HG03135 (cell line): Measurements from ENCODE around the gene LRP8.
A peak's percentile ranks its signal among the peaks of the same experiment; 100 is the strongest.
"Not testable (repeated sequence)": the region's sequence is repeated elsewhere in the genome, so short reads cannot be mapped to it uniquely, and the experiment has no call there.

Experiments
- ATAC-seq: cut with Tn5 transposase; IDR thresholded peaks from one replicate; pipeline ENCODE4 v1.9.1; 2021; ENCODE audit warnings: mild to moderate bottlenecking, moderate library complexity; ENCODE audit not compliant: unreplicated experiment

The LRP8 gene

DNA sequence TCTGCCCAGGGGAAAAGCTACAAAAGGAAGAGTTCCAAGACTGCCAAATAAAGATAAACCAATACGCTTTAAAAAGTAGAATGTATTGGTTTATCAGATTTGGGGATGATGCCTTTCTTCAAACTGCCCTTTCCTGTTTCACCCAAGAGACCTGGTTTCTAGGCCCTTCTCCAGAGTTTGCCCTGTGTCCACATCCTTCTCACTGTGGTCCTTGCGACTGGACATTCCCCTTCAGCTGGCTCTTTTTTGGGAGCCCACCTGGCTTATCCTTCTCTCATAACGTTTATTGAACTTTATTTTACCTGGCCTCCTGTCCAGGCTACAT, 106.9 kb downstream of the LRP8 start:
- ATAC-seq = no peak

DNA sequence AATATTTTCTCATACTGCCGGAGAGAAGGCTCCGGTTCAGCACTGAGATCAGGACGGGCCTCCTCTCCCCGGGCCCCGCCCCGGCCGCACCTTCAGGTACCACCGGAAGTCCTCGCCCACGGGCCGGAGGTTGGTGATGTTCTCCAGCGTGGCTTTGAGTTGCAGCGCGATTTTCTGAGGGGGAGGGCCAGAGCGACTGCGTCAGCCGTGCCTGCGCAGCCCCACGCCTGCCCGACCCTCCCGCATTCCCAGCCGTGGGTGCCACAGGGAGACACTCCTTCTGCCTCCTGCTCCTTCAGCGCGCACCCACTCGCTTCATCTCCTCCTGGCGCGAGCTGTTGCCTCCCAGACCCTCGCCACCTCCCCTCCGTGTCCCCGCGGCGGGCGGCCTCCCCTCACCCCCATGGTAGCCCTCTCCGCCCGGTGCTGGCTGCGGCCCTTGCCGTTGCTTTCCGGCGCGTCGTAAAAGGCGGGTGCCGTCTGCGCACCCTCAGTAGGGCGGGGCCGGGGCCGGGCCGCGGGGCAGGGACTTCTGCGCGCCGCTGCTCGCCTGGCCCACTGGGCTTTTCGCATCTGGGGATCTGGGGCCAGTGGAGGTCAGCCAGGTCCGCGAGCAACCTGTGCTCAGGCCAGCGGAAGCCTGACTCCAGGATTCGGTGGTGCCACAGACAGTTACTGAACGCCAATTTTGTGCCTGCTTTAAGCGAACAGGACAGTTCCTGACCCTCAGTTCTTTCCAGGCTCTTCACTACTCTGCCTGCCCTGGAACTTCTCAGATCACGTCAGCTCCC, 107.5 kb downstream of the LRP8 start, which contains the start of gene CZIB:
CZIB (minus strand) TSS at position 464 of the 791 bp plus-strand sequence; CDS start at position 405, 59 bp downstream.
- peak; percentile 90 for ATAC-seq

DNA sequence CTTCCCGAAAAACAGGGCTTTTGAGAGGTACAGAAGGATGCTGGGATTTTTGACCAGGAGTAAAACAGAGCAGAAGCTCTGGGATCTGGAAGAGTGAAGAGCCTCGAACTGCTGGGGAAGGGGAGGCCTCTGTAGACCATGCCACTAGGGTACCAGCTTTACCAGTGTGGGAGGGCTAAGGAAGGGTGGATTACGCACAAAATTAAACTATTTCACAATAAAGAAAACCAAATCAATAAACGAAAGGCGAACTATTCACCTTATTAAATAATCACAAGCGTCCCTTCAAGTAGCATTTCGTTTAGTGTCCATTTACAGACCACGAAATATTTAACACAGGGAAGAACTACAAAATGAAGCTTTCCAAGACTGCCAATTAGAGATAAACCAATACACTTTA, 108.2 kb downstream of the LRP8 start:
- ATAC-seq = no peak

DNA sequence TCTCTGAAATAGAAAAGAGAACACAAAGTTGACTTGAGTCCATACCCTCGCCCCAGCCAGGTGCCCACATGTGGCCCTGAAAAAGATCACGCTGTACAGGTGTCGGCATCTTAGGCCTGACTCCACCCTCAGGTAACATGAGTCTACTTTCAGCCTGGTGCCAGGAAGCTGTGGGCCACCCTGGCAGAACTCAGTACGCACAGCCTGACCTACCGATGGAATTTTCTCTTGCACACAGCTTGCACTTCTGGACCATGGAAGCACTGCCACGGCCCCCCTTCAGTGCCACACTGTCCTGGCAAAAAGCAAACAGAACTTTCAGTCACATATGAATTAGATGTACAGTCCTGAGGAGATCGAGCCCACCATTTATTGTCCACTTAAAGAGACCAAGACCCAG, 109.7 kb downstream of the LRP8 start:
- ATAC-seq = no peak

DNA sequence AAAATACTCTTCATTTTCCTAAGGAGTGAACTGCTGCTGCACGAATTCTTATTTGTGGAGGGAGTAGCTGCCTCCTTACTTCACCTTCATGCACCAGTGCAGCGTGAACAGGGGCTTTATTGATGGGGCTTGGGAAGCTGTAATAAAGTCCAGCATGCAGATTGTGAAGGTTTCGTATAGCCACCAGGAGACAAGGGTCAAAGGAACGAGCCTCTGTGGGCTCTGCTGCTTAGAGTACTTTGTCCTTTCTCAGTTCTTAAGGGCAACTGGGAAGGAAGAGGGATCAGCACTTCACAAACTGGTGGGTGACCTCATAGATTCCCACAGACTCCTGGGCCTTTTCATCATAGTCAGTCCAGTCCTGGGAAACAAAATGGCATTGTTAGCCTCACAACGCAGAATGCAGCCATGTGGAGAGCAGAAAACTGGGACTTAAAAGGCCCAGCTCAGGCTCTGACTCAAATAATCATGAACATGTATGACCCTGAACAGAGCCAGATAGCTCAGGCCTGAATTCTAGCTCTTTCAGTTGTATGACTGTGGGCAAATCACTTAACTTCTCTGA, 113.4 kb downstream of the LRP8 start:
- ATAC-seq = no peak

DNA sequence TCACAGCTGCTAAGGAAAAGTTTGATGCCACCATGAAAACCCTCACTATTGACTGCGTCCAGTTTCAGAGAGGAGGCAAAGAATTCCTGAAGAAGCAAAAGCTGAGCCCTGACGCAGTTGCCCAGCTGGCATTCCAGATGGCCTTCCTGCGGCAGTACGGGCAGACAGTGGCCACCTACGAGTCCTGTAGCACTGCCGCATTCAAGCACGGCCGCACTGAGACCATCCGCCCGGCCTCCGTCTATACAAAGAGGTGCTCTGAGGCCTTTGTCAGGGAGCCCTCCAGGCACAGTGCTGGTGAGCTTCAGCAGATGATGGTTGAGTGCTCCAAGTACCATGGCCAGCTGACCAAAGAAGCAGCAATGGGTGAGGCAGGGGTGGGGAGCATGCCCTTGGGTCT, 116.9 kb downstream of the LRP8 start:
- no peak for ATAC-seq

DNA sequence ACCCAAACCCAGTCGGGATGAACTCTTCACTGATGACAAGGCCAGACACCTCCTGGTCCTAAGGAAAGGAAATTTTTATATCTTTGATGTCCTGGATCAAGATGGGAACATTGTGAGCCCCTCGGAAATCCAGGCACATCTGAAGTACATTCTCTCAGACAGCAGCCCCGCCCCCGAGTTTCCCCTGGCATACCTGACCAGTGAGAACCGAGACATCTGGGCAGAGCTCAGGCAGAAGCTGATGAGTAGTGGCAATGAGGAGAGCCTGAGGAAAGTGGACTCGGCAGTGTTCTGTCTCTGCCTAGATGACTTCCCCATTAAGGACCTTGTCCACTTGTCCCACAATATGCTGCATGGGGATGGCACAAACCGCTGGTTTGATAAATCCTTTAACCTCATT, 117.5 kb downstream of the LRP8 start:
- ATAC-seq = no peak

DNA sequence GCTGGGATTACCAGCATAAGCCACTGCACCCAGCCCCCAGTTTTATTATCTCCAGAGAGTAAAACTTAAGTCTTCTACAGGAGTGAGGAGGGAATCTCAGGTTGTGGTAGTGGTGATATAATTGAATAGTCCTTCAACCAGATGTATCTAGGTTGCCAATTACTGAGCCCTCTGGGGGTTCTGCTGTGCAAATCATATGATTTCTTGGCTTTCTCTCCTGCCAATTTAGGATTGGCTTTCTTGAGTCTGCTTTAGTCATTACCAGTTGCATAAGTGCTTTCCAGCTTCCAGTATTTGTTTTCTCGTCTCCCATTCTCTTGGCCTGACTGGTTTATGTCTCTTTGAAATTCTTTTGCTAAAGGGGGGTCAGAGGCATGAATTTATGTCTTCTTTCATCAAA, 120.1 kb downstream of the LRP8 start:
- ATAC-seq = no peak

DNA sequence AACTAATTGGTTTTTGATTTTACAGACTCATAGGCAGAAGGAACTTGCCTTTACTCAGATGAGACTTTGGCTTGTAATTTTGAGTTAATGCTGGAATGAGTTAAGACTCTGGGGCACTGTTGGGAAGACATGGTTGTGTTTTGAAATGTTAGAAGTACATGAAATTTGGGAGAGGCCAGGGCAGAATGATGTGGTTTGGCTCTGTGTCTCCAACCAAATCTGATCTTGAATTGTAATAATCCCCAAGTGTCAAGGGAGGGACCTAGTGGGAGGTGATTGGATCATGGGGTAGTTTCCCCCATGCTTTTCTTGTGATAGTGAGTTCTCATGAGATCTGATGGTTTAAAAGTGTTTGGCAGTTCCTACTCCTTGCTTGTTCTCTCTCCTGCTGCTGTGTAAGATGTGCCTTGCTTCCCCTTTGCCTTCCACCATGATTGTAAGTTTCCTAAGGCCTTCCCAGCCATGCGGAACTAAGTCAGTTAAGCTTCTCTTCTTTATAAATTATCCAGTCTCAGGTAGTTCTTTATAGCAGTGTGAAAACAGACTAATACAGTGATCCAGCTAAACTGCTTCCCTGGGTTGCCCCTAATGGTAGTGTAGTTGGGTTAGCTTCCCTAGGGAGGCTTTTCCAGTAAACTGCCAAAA, 121.0 kb downstream of the LRP8 start:
- ATAC-seq = no peak

DNA sequence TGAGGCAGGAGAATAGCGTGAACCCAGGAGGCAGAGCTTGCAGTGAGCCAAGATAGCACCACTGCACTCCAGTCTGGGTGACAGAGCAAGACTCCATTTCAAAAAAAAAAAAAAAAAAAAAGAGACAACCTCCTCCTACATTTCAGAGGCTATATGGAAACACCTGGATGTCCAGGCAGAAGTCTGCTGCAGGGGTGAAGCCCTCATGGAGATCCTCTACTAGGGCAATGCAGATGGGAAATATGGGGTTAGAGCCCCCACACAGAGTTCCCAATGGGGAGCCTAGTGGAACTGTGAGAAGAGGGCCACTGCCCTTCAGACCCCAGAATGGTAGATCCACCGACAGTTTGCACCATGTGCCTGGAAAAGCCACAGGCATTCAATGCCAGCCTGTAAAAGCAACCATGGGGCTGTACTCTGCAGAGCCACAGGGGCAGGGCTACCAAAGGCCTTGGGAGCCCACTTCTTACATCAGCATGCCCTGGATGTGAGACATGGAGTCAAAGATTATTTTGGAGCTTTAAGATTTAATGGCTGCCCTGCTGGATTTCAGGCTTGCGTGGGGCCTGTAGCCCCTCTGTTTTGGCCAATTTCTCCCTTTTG, 121.7 kb downstream of the LRP8 start:
- ATAC-seq = not testable (repeated sequence)

DNA sequence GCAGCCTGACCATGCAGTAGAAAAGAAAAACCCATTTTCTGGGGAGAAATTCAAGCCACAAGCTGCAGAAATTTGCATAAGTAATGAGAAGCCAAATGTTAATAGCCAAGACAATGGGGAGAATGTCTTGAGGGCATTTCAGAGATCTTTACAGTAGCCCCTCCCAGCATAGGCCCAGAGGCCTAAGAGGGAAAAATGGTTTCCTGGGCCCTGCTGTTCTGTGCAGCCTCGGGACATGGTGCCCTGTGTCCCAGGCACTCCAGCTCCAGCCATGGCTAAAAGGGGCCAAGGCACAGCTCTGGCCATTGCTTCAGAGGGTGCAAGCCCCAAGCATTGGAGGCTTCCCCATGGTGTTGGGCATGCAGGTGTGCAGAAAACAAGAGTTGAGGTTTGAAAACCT, 122.4 kb downstream of the LRP8 start:
- not testable (repeated sequence) for ATAC-seq

DNA sequence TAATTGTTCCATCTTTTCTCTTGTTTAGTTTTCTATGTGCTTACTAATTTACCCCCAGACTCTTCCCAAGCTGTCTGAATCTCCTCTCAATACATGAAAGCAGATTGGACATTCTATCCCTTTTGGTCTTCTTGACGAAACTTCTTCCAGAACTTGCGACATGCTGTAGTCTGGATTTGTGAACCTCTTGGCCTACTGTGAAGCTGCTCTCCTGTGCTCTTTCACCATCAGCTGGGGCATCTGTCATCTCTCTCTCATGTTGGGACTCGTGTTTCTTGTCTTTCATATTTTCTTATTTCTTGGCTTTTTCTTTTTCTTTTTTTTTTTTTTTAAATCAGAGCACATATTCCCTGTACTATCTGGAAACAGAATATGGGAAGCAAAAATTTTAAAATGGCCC, 124.4 kb downstream of the LRP8 start:
- no peak for ATAC-seq

DNA sequence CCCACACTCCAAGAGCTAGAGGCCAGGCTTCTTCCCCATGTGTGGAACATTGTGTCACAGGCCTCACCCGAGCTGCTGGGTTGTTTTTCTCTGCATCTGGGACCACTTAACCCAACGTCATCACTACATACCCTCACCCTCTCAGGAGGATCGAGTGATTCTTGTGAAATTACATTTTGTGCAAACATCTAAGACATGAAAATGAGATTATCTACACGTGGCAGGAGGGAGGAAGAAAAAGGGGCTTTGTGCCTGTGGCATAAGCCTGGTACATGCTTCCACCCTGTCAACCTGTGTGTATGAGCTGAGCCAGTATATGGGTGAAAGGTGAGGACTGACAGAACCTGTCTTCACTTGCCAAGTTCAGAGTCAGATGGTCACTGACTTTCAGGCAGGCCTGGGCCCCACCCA, 129.6 kb downstream of the LRP8 start:
- no peak for ATAC-seq

DNA sequence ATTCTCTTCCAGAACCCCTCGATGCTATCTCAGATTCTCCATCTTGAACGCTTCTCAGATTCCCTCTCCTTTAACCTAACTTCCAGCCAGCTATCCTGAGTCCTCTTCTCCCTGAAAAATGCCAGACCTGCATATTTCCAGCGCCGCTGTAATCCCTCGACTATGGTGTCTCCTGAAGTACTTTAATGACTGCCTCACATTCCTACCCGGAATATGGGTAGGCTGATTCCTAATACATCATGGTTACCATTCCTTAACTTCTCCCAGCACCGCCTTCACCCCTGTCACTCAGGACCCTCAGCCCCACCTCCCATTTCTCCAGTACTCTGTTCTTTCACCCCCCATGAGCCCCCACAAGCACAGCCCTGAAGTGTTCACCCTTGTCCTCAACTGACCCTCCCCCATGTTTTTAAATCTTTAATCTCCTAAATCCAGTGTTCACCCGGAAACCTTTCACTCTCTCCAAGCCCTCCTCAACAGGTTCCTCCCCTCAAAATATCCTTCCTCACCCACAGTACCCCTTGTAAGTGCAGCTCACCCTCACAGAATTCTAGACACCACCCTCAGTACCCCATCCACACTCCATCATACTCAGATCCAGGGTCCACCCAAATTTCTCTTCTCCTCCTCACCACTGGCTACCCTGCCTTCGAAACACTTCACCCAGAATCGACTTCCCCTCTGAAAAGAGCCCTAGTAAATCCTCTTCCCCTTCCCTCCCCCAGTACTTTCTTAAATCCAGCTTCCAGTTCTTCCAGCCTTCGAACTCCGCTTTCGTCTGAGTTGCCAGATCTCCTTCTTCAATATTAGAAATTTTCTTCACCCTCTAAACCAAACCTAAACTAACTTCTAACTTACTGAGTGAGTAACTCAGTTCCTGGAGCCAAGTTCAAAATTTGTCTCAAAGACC, 130.3 kb downstream of the LRP8 start:
- no peak for ATAC-seq

DNA sequence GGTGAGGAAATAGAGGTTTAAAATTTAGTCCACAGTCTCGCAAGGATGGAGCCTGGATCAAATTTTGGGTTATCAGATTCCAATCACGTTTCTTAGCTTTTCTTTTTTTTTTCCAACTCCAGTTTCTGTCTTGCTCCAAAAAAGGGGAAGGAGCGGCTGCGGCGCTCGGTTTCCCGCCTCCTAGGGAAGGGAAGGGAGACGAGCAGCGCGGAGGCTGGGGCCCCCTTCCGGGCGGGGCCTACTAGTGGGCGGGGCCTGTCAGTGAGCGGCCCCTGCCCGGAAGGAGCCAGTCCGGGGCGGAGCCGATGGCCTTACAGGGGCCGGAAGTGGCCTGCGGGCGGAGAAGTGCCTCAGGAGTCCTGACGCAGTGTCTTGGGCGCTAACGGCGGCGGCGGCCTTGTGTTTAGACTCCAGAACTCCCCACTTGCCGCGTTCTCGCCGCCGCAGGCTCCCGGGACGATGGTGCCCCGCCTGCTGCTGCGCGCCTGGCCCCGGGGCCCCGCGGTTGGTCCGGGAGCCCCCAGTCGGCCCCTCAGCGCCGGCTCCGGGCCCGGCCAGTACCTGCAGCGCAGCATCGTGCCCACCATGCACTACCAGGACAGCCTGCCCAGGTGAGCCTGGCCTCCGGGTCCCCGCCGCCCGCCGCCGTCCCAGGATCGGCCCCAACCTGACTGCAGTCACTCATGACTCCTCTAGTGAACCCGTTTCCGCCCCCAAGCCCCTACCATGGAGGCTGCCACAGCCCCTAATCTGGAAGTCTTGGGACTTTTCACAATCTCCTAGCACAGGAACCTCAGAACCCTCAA, 131.2 kb downstream of the LRP8 start, which contains the start of gene CPT2:
CPT2 (plus strand) TSS at position 340 of the 806 bp plus-strand sequence; CDS start at position 460, 120 bp downstream.
- peak; percentile 99 for ATAC-seq

DNA sequence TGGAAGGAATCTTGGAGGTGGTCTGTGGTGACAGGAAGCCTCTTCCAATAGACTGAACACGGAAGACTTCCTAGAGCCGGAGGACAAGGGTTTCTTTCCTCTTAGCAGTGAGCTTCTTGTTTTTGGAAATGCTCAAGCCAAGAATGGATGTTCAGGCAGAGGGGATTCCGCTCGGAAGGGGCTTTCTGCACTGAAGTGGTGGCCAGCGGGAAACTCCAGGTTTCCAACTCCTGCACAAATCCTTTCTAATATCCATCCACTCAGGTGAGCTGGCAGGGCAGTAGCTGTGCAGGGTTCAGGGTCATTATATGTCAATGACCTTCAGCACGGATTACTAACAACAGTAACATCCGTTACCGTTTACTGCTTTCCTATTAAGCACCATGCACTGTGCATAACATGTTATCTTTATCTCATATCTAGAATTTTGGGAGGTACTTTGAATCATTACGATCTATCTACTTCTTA, 131.8 kb downstream of the LRP8 start:
- no peak for ATAC-seq

DNA sequence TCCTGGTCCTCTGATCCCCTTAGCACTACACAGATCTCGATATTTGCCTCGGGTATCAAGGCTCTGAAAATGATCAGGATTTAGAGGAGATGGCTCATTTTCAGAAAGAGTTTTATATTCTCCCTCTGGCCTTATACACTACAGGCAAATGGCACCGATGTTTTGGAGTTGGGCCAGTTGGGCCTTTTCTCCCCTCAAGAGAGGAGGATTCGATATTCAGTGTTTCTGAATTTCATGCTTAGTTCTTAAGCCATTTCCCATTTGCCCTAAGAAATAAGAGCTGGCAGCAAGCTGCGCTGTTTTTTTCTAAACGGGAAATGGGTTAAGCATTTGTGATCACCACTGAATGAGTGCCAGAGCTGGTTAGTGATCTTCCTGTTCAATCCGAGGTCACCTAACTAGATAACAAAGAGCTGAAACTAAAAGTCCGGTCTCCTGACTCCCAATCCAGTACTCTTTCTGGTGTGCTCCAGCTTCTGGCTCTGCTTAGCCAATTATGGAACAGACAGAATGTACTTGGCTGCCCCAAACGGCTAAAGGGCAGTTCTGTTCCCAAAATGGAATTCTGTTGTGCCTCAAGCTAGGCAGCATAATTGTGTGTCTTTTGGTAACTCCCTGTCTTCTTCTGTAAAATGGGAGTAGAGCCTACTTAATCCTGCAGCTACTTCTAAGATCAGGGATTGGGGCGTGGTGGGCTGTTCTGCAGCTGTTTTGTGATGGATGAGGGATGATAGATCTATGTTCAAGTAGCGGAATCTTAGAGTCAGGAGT, 132.4 kb downstream of the LRP8 start:
- ATAC-seq = no peak
